UCSD-AML1 (cell line): ENCODE measurements around the gene TMX2.
"Not testable (repeated sequence)": the region's sequence is repeated elsewhere in the genome, so short reads cannot be mapped to it uniquely, and the experiment has no call there.

Experiments
- DNase-seq: peaks from one replicate; lab custom pipeline; 2025; ENCODE audit not compliant: unreplicated experiment; lab: John Stamatoyannopoulos, UW

TMX2 gene, protein sequence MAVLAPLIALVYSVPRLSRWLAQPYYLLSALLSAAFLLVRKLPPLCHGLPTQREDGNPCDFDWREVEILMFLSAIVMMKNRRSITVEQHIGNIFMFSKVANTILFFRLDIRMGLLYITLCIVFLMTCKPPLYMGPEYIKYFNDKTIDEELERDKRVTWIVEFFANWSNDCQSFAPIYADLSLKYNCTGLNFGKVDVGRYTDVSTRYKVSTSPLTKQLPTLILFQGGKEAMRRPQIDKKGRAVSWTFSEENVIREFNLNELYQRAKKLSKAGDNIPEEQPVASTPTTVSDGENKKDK

DNA sequence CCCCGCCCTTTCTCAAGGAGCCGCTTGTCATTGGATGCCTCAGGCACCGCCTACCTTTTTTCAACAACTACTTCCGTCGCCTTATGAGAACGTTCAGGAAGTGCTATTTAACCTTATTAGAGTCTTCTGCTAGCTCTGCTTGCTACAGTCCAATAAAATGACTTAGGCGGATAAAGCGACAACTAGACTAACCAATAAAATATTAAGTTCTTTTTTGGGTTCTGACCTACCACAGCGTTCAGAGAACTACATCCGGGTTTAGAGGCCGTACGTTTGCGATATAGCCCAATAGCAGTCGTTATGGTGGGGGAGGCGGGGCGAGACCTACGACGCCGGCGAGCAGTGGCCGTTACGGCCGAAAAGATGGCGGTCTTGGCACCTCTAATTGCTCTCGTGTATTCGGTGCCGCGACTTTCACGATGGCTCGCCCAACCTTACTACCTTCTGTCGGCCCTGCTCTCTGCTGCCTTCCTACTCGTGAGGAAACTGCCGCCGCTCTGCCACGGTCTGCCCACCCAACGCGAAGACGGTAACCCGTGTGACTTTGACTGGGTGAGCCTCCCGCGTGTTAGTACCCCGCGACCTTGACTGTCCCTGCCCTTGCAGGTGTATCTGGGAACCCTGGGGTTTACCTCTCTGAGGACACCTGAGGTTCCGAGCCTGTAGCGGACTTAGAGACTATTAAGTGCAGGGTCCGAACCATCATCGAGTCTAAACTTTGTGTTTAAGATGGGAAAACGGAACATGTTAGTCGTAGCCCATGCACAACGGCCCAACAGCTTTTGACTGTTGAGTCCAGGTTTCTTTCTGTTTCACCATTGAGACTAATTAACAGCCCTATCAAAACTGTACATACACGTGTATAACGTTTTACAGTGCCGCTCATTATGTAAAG, at the start of gene TMX2:
Gene TMX2 (plus strand): TSS at position 338 of the 895 bp plus-strand sequence. CDS start 26 bp downstream, at position 364.
- DNase-seq = peak; percentile 89

DNA sequence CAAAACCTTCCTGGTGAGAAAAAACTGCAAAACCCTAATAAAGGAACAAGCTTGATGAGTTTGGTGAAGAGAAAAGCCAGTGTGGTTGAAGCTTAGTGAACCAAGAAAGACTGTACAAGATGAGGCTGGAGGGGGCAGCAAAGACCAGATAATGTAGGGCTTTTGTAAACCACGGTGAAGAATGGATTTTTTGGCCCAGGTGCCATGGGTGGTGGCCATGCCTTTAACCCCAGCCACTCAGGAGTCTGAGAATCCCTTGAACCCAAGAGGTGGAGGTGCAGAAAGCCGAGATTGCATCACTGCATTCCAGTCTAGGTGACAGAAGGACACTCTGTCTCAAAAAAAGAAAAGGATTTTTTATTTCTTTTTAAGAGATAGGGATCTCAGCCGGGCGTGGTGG, 49.5 kb upstream of the TMX2 start:
- DNase-seq = peak; percentile 15

DNA sequence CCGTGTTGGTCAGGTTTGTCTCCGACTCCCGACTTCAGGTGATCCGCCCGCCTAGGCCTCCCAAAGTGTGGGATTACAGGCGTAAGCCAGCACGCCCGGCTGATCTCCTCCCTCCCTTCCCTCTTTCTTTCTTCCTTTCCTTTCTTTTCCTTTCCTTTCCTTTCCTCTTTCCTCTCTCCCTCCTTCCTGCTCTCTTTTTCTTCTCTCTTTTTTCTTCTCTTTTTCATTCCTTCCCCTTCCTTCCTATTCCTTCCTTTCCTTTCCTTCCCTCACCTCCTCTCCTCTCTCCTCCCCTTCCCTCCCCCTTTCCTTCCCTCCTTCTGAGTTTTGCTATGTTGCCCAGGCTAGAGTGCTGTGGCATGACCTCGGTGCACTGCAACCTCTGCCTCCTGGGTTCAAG, 48.4 kb upstream of the TMX2 start:
- DNase-seq = no peak

DNA sequence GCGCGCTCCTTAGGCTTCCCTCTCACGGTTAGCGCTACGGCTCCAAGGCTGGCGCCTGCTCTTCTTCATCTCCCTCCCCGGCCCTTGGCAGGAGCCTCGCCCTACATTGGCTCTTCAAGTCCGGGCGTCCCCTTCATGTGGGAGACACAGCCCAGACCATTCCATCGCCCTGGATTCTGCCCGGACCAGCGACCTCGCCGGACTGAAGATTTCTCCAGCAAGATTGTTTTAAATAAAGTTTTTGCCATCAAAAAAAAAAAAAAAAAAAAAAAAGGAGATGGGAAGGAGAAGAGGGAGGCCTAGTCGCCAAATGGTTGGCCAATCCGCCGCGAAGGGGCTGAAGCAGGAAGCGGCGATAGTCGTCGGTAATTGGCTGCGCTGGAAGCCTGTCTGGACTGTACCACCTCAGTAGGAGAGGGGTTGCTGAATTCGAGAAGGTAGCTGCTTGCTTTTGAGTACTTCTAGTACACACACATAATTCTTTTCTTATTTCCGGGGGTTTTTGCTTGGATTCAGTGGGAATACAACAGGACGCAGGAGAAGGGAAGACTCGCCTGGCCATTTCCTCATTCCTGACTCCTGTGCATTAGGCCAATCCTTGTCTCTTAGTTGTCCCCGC, 45.2 kb upstream of the TMX2 start:
- DNase-seq = peak; percentile 94

DNA sequence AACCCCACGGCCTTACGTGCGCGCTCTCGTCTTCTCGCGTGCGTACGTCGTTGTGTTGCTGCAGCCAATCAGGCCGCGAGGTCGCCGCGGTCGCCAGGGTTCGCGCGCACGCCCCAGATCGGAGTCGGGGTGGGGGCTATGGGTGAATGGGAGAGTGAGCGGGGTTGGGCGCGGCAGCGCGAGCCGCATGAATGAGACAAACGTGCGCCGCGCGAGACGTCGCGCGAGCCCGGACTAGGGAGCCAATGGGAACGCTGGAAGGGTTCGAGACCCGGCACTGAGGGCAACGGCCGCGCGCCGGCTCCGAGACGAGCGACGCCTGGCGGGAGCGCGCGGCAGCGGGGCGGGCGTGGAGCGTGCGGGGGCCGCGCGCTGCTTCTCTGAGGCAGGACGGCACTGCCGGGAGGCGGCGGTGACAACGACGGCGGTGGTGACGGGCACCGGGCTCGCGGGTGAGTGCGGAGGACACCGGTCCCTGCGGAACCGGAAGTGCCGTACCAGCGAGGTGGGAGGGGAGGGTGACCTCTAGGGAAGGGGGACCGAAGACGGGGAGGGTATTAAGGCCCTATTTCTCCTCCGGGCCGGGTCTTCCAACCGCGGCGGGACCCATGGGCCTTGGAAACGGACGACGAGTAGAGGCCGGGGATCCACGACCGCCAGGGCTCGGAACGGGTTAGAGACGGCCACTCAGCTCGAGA, 44.5 kb upstream of the TMX2 start, which contains the start of gene ZDHHC5:
Gene ZDHHC5 (plus strand): TSS at position 379 of the 698 bp plus-strand sequence. CDS start 4,977 bp downstream, outside the sequence.
- peak; percentile 99 for DNase-seq

DNA sequence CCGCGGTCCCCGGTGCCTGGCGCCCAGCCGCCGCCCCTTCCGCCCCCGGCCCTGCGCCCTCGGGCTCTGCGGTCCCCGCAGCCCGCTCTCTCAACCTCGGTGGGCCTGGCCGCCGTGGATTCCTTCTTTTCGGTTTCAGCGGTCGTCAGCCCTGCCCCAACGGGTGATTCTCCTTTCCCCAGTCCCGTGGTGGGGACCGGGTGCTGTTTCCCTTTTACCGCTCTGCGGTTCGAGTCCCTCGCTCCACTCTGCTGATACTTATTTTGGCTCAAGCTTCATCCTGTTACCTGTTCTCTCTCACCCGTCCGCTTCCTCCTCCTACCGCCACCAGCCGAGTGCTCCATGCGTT, 44.0 kb upstream of the TMX2 start:
- peak; percentile 60 for DNase-seq

DNA sequence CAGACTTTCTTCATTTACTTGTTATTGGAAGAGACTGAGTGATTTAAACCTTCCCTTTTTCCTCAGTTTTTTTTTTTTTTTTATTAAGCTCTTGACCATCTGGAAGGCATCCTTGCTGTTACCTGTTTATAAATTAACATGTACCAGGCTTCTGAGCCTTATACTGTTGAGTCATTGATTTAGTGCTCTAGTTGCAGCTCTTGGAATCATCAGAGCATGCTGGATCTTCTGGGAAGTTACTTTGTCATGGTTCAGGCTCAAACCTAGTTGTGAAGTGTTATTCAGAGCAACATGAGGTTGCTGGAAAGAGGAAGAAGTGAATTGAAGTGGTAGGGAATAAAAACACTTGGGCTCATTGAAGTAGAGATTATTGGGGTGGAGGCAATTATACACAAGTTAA, 38.1 kb upstream of the TMX2 start:
- no peak for DNase-seq

DNA sequence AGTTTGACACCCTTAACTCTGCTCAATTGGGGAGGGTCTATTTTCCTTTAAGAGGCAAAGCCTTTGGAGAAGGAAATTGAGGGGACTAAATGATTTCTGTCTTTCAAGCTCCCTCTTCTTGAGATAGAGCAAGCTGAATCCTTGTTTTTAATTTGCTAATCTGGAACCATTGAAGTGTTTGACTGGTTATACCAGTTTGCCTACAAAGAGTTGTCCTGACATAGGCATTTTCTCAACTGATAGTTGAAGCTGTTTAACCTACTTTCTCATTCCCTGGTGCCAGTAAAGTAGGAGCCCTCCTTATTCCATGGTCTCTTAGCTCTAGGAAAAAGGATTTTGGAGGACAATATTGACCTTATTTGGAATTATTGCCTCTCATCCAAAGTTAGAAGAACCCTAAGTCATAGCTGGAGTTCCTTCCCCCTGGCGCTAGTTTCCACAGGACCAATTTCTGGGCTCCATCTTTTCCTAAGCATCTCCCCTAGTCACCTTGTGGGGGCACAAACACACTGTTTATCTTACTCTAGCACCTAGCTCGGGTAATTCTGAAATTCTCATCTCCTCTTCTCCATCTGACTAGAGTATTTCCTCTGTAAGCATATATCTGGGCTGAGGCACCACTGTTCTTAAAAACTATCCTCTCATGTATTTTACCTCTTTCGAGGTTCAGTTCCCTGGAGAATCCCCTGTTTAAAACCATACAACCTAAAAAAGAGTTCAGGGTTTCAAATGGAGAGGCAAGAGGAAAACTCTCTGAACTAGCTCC, 37.0 kb upstream of the TMX2 start:
- DNase-seq = no peak

DNA sequence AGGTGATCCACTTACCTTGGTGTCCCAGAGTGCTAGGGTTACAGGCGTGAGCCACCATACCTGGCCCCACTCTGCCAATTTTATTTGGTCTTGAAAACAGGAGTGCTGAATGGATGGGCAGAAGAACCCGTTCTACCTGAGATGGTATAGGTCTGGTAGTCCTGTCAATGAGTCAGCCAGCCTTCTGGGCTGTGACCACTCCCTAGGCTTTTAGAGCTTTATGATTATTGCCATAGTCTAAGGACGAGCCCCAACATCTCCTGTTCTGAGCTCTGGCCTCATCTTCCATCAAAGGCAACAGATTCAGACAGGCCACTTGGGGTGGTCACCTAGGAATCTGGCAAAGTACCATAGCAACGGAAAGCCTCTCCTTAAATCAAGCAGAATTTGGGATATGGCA, 33.0 kb upstream of the TMX2 start:
- DNase-seq = no peak

DNA sequence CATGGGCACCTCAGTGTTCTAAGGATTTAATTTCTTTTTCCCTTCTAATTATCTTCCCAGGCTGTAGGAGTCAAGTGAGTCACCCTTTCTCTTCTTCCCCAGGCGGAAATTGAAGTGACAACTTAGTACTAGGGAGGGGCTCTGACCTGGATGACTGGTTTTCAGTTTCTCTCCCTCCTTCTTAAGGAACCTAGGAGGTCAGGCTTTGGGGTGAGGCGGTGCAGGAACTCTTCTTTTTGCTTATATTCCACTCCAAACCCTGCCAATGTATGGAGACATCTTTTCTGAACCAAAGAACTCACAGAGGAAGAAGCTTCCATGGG, 31.9 kb upstream of the TMX2 start:
- no peak for DNase-seq

DNA sequence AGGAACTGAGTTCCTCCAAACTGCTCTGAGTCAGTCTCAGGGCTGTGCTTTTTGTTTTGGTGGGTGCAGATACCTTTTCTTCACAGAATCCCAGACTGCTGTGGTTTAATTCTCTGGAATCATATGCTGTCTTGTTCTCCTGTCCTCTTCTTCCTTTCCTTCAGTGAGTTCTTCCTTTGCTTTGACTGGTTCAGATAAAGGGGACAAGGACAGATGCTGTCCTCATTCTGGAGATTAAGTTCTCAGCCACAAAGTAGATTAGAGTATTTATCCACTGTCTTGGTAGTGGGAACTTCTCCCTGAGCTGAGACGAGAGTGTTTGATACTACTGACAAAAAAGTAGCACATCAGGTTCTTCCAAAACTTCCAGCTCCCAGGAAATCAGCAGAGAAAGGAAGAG, 31.2 kb upstream of the TMX2 start:
- no peak for DNase-seq

DNA sequence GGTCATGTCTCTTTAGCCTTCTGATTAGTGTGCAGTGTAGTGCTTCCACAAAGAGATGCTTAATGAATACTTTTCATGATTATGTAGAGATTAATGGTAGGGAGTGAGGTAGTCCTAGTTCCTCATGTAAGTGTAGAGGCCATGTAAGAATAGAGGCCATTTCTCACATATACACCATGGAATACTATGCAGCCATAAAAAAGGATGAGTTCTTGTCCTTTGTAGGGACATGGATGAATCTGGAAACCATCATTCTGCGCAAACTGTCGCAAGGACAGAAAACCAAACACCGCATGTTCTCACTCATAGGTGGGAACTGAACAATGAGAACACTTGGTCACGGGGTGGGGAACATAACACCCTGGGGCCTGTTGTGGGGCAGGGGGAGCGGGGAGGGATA, 21.9 kb upstream of the TMX2 start:
- DNase-seq = not testable (repeated sequence)

DNA sequence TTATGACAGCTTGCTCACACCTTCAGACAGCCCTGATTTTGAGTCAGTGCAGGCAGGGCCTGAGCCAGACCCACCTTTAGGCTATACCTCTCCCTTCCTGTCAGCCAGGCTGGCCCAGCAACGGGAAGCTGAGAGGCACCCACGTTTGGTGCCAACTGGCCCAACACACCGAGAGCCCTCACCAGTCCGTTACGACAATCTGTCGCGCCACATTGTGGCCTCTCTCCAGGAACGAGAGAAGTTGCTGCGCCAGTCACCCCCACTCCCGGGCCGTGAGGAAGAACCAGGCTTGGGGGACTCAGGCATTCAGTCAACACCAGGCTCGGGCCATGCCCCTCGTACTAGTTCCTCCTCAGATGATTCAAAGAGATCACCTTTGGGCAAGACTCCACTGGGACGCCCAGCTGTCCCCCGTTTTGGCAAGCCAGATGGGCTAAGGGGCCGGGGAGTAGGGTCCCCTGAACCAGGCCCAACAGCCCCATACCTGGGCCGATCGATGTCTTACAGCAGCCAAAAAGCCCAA, 13.5 kb upstream of the TMX2 start:
- DNase-seq = no peak

DNA sequence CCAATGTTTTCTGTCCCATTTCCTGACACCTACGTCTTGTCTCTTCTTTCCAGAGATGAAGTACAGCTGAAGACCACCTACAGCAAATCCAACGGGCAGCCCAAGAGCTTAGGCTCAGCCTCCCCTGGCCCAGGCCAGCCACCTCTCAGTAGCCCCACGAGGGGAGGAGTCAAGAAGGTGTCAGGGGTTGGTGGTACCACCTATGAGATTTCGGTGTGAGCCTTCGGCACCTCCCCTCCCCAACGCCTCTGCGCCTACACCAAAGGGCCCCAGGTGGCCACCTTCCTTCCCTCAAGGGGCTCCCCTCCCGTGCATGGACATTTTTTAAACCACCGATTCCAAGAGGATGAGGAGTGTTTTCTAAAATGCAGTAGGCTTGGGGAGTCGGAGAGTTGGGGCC, 12.6 kb upstream of the TMX2 start:
- no peak for DNase-seq

DNA sequence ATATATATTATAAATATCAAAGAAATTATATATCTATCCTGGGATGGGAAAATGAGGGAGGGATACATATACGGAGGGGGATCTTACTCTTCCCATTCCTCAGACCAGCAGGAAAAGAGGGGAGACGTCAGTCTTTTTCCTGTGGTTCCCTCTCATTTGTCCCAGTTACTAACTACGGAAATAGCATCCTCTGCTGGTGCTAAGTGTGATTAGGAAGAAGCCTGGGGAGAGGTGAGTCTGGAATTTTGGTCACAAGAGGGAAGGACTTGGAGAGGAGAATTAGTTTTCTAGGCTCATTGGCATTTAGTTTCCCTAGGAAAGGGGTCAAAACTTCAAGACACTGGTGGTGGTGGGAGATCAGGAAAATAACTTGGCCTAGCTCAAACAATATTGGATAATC, 12.0 kb upstream of the TMX2 start:
- no peak for DNase-seq

DNA sequence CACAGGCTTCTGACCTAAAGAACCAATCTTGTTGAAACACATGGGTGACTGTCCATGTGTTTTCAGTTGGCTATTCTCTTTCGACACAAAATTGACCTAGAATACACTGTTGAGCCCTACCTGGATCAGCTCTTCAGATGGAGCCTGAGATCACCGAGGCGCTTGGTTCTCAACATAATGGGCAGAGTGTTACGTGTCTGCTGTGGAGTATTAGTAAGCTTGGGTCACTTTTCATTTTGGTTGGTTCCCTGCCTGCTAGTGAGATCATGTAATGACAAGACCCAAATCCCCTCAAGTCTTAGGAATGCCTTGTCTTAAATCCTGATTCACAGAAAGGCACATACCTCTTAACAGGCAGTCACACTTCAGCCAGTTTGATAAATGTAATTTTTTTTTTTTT, 9.1 kb upstream of the TMX2 start:
- DNase-seq = no peak

DNA sequence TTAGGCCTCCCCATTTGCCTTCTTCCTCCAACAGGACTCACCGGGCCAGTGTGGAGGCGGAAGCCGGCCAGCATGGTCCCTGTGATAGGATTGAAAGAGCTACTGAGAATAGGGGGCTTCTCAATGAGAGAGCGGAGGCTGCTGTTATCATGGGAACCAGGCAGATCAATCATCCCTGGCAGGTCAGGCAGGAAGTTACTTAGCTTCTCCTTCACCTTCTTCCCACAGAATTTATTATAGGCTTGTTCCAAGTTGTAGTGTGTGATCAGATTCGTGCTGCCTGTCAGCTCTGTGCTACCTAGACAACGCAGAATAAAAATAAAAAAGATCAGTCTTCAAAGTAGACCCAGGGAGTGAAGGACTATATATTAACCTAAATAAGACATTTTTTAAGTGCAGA, 7.5 kb upstream of the TMX2 start:
- DNase-seq = no peak

DNA sequence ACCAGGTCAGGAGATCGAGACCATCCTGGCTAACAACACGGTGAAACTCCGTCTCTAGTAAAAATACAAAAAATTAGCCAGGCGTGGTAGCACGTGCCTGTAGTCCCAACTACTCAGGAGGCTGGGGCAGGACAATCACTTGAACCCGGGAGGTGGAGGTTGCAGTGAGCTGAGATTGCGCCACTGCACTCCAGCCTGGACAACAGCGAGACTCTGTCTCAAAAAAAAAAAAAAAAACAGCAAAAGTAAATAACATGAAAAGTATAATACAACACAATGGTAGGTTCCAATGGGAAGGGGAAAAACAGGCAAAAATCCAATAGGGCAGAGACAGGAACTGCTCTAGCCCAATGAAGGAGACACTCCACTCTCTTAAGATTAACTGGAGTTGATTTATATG, 7.0 kb upstream of the TMX2 start:
- DNase-seq = not testable (repeated sequence)

DNA sequence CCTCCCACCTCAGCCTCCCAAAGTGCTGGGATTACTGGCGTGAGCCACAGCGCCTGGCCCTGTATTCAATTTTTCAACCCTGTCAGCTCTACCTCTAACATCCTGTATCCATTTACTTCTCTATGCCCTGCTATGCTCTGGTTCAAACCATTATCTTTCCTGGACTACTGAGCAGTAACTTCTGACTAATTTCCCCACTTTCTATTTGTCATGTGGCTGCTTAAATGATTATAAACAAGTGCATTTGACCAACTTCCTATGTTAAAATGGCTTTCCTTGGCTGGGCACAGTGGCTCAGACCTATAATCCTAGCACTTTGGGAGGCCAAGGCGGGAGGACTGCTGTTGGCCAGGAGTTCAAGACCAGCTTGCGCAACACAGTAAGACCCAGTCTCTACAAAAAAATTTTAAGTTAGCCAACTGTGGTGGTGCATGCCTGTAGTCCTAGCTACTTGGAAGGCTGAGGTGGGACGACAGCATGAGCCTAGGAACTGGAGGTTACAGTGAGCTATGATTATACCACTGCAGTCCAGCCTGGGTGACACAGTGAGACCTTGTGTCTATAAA, 2.5 kb upstream of the TMX2 start:
- no peak for DNase-seq
